HUES64 (cell line): Measurements from ENCODE around the gene KIF12.

Source experiments
- H3K27ac ChIP-seq: 2 replicates; pipeline ENCODE4 v1.7.0; 2013; ENCODE audit warnings: low read depth, low read length, inconsistent platforms
- H3K27me3 ChIP-seq: 2 replicates; pipeline ENCODE4 v1.6.1; 2013; ENCODE audit warnings: mild to moderate bottlenecking, low read length; ENCODE audit not compliant: insufficient read depth
- H3K36me3 ChIP-seq: 2 replicates; pipeline ENCODE4 v1.6.1; 2013; ENCODE audit warnings: mild to moderate bottlenecking, low read length; ENCODE audit not compliant: insufficient read depth
- H3K4me1 ChIP-seq: 2 replicates; pipeline ENCODE4 v1.6.1; 2013; ENCODE audit warnings: mild to moderate bottlenecking, low read length, moderate library complexity; ENCODE audit not compliant: insufficient read depth
- H3K4me3 ChIP-seq: 2 replicates; pipeline ENCODE4 v1.5.1; 2013; ENCODE audit warnings: mild to moderate bottlenecking, low read length, moderate library complexity
- H3K9ac ChIP-seq: 2 replicates; pipeline ENCODE4 v1.6.1; 2013; ENCODE audit warnings: mild to moderate bottlenecking, low read depth, low read length
- H3K9me3 ChIP-seq: 2 replicates; pipeline ENCODE4 v1.6.1; 2013; ENCODE audit warnings: low read depth, low read length; ENCODE audit not compliant: insufficient read depth
- WGBS: fragments of 150-250, 120-280 bp; methylation state at CpG from one replicate; pipeline ENCODE4 v1.1.7; 2013; ENCODE audit warnings: missing lambda C conversion rate; 5-methylcytosine and 5-hydroxymethylcytosine counted together

The KIF12 gene

GRCh38 chr9:114098021-114098935, 814 bp downstream of the KIF12 start:
- Histone ChIP-seq H3K4me1 (peaks cover 13% of the 10 kb centered on the region; the same call in 1 of the 2 replicates), H3K9me3 (peaks cover 4% of the 10 kb centered on the region; the same call in 1 of the 2 replicates), H3K9ac (no peak overlapping the region; the same call in 1 of the 2 replicates), H3K27ac (no peak overlapping the region), H3K36me3 (no peaks in the 10 kb centered on the region), H3K4me3 (peak overlapping the region; percentile 61), H3K27me3 (peaks cover 46% of the 10 kb centered on the region)
- 1% methylated on average over 75 of the region's 77 CpGs for WGBS

- Histone ChIP-seq H3K27ac (no peak overlapping the region), H3K4me3 (peak overlapping the region; percentile 59), H3K9ac (no peak overlapping the region)
These were observed 1.5 kb downstream of the KIF12 start for GRCh38 chr9:114097613-114098020.

GRCh38 chr9:114096866-114097612, 2.1 kb downstream of the KIF12 start:
- H3K9me3 ChIP-seq = no peaks in the 10 kb centered on the region; the same call in 1 of the 2 replicates
- H3K27me3 ChIP-seq = peaks cover 46% of the 10 kb centered on the region
- no peaks in the 10 kb centered on the region for H3K36me3 ChIP-seq
- WGBS = 71% methylated on average over 11 of the region's 14 CpGs
- peak overlapping the region; percentile 59; the same call in 1 of the 2 replicates for H3K4me3 ChIP-seq
- H3K4me1 ChIP-seq = peaks cover 13% of the 10 kb centered on the region; the same call in 1 of the 2 replicates
- no peak overlapping the region for H3K27ac ChIP-seq
- H3K9ac ChIP-seq = no peak overlapping the region

More at GRCh38 chr9:114097613-114098020, 1.5 kb downstream of the KIF12 start:
- 41% methylated on average over 18 of the region's 18 CpGs for WGBS
- H3K36me3 ChIP-seq = no peaks in the 10 kb centered on the region
- H3K4me1 ChIP-seq = peaks cover 13% of the 10 kb centered on the region; the same call in 1 of the 2 replicates
- H3K9me3 ChIP-seq = peaks cover 3% of the 10 kb centered on the region; the same call in 1 of the 2 replicates
- peaks cover 46% of the 10 kb centered on the region for H3K27me3 ChIP-seq

- Histone ChIP-seq H3K4me3 (no peak overlapping the region), H3K27me3 (peaks cover 46% of the 10 kb centered on the region), H3K27ac (no peak overlapping the region), H3K4me1 (peaks cover 13% of the 10 kb centered on the region; the same call in 1 of the 2 replicates), H3K9ac (no peak overlapping the region), H3K36me3 (no peaks in the 10 kb centered on the region), H3K9me3 (no peaks in the 10 kb centered on the region)
- 79% methylated on average over 9 of the region's 9 CpGs for WGBS
These were observed 3.0 kb downstream of the KIF12 start for GRCh38 chr9:114096041-114096511.

GRCh38 chr9:114094971-114095370, 4.1 kb downstream of the KIF12 start:
- WGBS = 95% methylated on average over 12 of the region's 12 CpGs
- Histone ChIP-seq H3K36me3 (no peaks in the 10 kb centered on the region), H3K27me3 (peaks cover 37% of the 10 kb centered on the region), H3K27ac (no peak overlapping the region), H3K9me3 (no peaks in the 10 kb centered on the region), H3K4me3 (no peak overlapping the region), H3K4me1 (peaks cover 13% of the 10 kb centered on the region; the same call in 1 of the 2 replicates), H3K9ac (no peak overlapping the region)

GRCh38 chr9:114093761-114094505, 5.2 kb downstream of the KIF12 start:
- Histone ChIP-seq H3K9me3 (no peaks in the 10 kb centered on the region), H3K27ac (no peak overlapping the region), H3K4me3 (no peak overlapping the region), H3K36me3 (no peaks in the 10 kb centered on the region), H3K9ac (no peak overlapping the region), H3K27me3 (peaks cover 26% of the 10 kb centered on the region), H3K4me1 (peaks cover 6% of the 10 kb centered on the region; the same call in 1 of the 2 replicates)
- 90% methylated on average over 9 of the region's 9 CpGs for WGBS

GRCh38 chr9:114093031-114093471, 6.0 kb downstream of the KIF12 start:
- Histone ChIP-seq H3K27ac (no peak overlapping the region), H3K36me3 (no peaks in the 10 kb centered on the region), H3K27me3 (peaks cover 22% of the 10 kb centered on the region), H3K9me3 (no peaks in the 10 kb centered on the region), H3K9ac (no peak overlapping the region), H3K4me1 (peaks cover 4% of the 10 kb centered on the region; the same call in 1 of the 2 replicates), H3K4me3 (no peak overlapping the region)
- WGBS = 93% methylated on average over 4 of the region's 4 CpGs

- Histone ChIP-seq H3K9me3 (no peaks in the 10 kb centered on the region), H3K9ac (no peak overlapping the region), H3K36me3 (no peaks in the 10 kb centered on the region), H3K27me3 (peaks cover 15% of the 10 kb centered on the region), H3K4me1 (no peaks in the 10 kb centered on the region), H3K4me3 (no peak overlapping the region), H3K27ac (no peak overlapping the region)
- WGBS = 90% methylated on average over 3 of the region's 4 CpGs
These were observed 6.8 kb downstream of the KIF12 start for GRCh38 chr9:114092336-114092735.

GRCh38 chr9:114091711-114092110, 7.4 kb downstream of the KIF12 start:
- no peak overlapping the region for H3K27ac ChIP-seq
- H3K4me1 ChIP-seq = no peaks in the 10 kb centered on the region
- H3K9ac ChIP-seq = no peak overlapping the region
- no peaks in the 10 kb centered on the region for H3K9me3 ChIP-seq
- 88% methylated on average over 8 of the region's 8 CpGs for WGBS
- no peak overlapping the region for H3K4me3 ChIP-seq
- peaks cover 9% of the 10 kb centered on the region for H3K27me3 ChIP-seq
- no peaks in the 10 kb centered on the region for H3K36me3 ChIP-seq

- 99% methylated on average over 4 of the region's 4 CpGs for WGBS
- H3K36me3 ChIP-seq = no peaks in the 10 kb centered on the region
- H3K9ac ChIP-seq = no peak overlapping the region
- H3K9me3 ChIP-seq = no peaks in the 10 kb centered on the region
- H3K4me1 ChIP-seq = no peaks in the 10 kb centered on the region
- H3K27ac ChIP-seq = no peak overlapping the region
- H3K4me3 ChIP-seq = no peak overlapping the region
- H3K27me3 ChIP-seq = no peaks in the 10 kb centered on the region; the same call in 1 of the 2 replicates
These were observed 8.3 kb downstream of the KIF12 start for GRCh38 chr9:114090798-114091197.
